Measurements from ENCODE around the gene TBC1D9B. TPM values are rescaled to one million over a fixed set of nuclear protein-coding genes. Genes with fewer than 3 reads are reported as not detected.

The TBC1D9B gene
- total and polyA plus RNA-seq, 9 of the 15 experiments (the other 6 are each of a cell fraction or from before 2014, with no cell fraction given), result 2.9 to 59.1 (median 33.5) TPM

DNA sequence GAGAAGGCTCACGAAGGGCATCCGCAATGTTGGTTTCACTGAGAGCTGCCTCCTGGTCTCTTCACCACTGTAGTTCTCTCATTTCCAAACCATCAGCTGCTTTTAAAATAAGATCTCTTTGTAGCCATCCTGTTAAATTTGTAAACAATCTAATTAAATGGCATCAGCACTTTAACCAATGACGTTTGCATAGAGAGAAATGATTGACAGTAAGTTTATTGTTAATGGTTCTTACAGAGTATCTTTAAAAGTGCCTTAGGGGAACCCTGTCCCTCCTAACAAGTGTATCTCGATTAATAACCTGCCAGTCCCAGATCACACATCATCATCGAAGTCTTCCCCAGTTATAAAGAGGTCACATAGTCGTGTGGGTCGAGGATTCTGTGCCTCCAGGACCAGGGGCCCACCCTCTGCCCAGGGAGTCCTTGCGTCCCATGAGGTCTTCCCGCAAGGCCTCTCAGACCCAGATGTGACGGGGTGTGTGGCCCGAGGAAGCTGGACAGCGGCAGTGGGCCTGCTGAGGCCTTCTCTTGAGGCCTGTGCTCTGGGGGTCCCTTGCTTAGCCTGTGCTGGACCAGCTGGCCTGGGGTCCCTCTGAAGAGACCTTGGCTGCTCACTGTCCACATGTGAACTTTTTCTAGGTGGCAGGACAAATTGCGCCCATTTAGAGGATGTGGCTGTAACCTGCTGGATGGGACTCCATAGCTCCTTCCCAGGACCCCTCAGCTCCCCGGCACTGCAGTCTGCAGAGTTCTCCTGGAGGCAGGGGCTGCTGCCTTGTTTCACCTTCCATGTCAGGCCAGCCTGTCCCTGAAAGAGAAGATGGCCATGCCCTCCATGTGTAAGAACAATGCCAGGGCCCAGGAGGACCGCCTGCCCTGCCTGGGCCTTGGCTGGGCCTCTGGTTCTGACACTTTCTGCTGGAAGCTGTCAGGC, 70.4 kb downstream of the TBC1D9B start (continued):
- TF ChIP-seq, protein P1, sequence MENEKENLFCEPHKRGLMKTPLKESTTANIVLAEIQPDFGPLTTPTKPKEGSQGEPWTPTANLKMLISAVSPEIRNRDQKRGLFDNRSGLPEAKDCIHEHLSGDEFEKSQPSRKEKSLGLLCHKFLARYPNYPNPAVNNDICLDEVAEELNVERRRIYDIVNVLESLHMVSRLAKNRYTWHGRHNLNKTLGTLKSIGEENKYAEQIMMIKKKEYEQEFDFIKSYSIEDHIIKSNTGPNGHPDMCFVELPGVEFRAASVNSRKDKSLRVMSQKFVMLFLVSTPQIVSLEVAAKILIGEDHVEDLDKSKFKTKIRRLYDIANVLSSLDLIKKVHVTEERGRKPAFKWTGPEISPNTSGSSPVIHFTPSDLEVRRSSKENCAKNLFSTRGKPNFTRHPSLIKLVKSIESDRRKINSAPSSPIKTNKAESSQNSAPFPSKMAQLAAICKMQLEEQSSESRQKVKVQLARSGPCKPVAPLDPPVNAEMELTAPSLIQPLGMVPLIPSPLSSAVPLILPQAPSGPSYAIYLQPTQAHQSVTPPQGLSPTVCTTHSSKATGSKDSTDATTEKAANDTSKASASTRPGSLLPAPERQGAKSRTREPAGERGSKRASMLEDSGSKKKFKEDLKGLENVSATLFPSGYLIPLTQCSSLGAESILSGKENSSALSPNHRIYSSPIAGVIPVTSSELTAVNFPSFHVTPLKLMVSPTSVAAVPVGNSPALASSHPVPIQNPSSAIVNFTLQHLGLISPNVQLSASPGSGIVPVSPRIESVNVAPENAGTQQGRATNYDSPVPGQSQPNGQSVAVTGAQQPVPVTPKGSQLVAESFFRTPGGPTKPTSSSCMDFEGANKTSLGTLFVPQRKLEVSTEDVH (IDR thresholded peaks at IDR 0.05; ENCODE audit: low read depth, partially characterized antibody), result no peak
- TF ChIP-seq GATAD2A (IDR thresholded peaks at IDR 0.05) (no peak), TGIF2 (CRISPR knock-in tag; IDR thresholded peaks at IDR 0.05) (no peak), ELF2 (CRISPR knock-in tag; IDR thresholded peaks at IDR 0.05) (0 out of 2 replicates have a peak, but pooled peaks have one; percentile 10), DDX20 (tag; IDR thresholded peaks at IDR 0.05; ENCODE audit: low read depth) (no peak), STAT5A (IDR thresholded peaks at IDR 0.05; ENCODE audit: borderline replicate concordance, low read length) (no peak), NEUROD1 (IDR thresholded peaks at IDR 0.05; ENCODE audit: borderline replicate concordance, low read depth, low read length, partially characterized antibody) (no peak), HOXB6 (CRISPR knock-in tag; IDR thresholded peaks at IDR 0.05; ENCODE audit: borderline replicate concordance) (no peak), NRF1 (conservative IDR thresholded peaks at IDR 0.05 in 1 of 2, IDR thresholded peaks at IDR 0.05 in 1 of 2) (no peak), TCFL5 (CRISPR knock-in tag; conservative IDR thresholded peaks at IDR 0.05) (no peak), RNF2 (IDR thresholded peaks at IDR 0.05) (no peak), EWSR1 (IDR thresholded peaks at IDR 0.05; ENCODE audit: borderline replicate concordance, low read depth, partially characterized antibody) (peak; percentile 13), OTX1 (CRISPR knock-in tag; IDR thresholded peaks at IDR 0.05) (no peak)
- TF ChIP-seq, protein P2, sequence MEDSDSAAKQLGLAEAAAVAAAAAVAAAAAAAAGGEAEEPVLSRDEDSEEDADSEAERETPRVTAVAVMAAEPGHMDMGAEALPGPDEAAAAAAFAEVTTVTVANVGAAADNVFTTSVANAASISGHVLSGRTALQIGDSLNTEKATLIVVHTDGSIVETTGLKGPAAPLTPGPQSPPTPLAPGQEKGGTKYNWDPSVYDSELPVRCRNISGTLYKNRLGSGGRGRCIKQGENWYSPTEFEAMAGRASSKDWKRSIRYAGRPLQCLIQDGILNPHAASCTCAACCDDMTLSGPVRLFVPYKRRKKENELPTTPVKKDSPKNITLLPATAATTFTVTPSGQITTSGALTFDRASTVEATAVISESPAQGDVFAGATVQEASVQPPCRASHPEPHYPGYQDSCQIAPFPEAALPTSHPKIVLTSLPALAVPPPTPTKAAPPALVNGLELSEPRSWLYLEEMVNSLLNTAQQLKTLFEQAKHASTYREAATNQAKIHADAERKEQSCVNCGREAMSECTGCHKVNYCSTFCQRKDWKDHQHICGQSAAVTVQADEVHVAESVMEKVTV (CRISPR knock-in tag; IDR thresholded peaks at IDR 0.05), result 0 out of 2 replicates have a peak, but pooled peaks have one; percentile 7
- TF ChIP-seq, protein P3, sequence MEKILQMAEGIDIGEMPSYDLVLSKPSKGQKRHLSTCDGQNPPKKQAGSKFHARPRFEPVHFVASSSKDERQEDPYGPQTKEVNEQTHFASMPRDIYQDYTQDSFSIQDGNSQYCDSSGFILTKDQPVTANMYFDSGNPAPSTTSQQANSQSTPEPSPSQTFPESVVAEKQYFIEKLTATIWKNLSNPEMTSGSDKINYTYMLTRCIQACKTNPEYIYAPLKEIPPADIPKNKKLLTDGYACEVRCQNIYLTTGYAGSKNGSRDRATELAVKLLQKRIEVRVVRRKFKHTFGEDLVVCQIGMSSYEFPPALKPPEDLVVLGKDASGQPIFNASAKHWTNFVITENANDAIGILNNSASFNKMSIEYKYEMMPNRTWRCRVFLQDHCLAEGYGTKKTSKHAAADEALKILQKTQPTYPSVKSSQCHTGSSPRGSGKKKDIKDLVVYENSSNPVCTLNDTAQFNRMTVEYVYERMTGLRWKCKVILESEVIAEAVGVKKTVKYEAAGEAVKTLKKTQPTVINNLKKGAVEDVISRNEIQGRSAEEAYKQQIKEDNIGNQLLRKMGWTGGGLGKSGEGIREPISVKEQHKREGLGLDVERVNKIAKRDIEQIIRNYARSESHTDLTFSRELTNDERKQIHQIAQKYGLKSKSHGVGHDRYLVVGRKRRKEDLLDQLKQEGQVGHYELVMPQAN (IDR thresholded peaks at IDR 0.05; ENCODE audit: borderline replicate concordance), result no peak
- TF ChIP-seq, protein P4, sequence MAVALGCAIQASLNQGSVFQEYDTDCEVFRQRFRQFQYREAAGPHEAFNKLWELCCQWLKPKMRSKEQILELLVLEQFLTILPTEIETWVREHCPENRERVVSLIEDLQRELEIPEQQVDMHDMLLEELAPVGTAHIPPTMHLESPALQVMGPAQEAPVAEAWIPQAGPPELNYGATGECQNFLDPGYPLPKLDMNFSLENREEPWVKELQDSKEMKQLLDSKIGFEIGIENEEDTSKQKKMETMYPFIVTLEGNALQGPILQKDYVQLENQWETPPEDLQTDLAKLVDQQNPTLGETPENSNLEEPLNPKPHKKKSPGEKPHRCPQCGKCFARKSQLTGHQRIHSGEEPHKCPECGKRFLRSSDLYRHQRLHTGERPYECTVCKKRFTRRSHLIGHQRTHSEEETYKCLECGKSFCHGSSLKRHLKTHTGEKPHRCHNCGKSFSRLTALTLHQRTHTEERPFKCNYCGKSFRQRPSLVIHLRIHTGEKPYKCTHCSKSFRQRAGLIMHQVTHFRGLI (CRISPR knock-in tag; IDR thresholded peaks at IDR 0.05), result no peak
- TF ChIP-seq, protein P5, sequence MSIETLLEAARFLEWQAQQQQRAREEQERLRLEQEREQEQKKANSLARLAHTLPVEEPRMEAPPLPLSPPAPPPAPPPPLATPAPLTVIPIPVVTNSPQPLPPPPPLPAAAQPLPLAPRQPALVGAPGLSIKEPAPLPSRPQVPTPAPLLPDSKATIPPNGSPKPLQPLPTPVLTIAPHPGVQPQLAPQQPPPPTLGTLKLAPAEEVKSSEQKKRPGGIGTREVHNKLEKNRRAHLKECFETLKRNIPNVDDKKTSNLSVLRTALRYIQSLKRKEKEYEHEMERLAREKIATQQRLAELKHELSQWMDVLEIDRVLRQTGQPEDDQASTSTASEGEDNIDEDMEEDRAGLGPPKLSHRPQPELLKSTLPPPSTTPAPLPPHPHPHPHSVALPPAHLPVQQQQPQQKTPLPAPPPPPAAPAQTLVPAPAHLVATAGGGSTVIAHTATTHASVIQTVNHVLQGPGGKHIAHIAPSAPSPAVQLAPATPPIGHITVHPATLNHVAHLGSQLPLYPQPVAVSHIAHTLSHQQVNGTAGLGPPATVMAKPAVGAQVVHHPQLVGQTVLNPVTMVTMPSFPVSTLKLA (conservative IDR thresholded peaks at IDR 0.05), result no peak

All from K562 (cell line).